Measurements from ENCODE around the gene C5.

- TF ChIP-seq CREB1 (CRISPR knock-in tag; IDR thresholded peaks at IDR 0.05; ENCODE audit: low read depth) (no peak), EZH2phosphoT487 (IDR thresholded peaks at IDR 0.05; ENCODE audit: unreplicated experiment) (no peak), ETS1 (IDR thresholded peaks at IDR 0.05) (no peak), CTCF (conservative IDR thresholded peaks at IDR 0.05; ENCODE audit: low read depth in 2 of 2) (no peak), POLR2AphosphoS5 (IDR thresholded peaks at IDR 0.05; ENCODE audit: low read depth) (no peak), REST (IDR thresholded peaks at IDR 0.05; ENCODE audit: unreplicated experiment) (no peak), EZH2 (IDR thresholded peaks at IDR 0.05; ENCODE audit: low read depth, unreplicated experiment) (no peak), ZNF462 (CRISPR knock-in tag; IDR thresholded peaks at IDR 0.05) (no peak), STAT1 (IDR thresholded peaks at IDR 0.05; ENCODE audit: unreplicated experiment) (no peak), JUNB (IDR thresholded peaks at IDR 0.05; ENCODE audit: unreplicated experiment) (no peak), ZNF331 (CRISPR knock-in tag; IDR thresholded peaks at IDR 0.05; ENCODE audit: low read depth) (no peak), NANOG (IDR thresholded peaks at IDR 0.05; ENCODE audit: borderline replicate concordance) (no peak), ZNF114 (CRISPR knock-in tag; IDR thresholded peaks at IDR 0.05) (no peak)
These were observed 120.8 kb downstream of the C5 start for GRCh38 chr9:120929229-120929791.

Measured in GM23338 (cell line).